Right lung (tissue), 5 donors: ENCODE results near the gene COG5. TPM values are rescaled to one million over a fixed set of nuclear protein-coding genes. Genes with fewer than 3 reads are reported as not detected.
"Not testable (repeated sequence)": the region's sequence is repeated elsewhere in the genome, so short reads cannot be mapped to it uniquely, and the experiment has no call there.

ENCODE experiments used
- DNase-seq, 2 donors: peaks; one replicate each; pipeline ENCODE4 v3.0.0-alpha.2; 2013
- polyA plus RNA-seq, 5 donors: library from polyadenylated mRNA; unstranded; fragments of 120-200 nt; gene quantifications; one replicate each; pipeline versions ENCODE4 v1.2.1 to v1.2.3, GENCODE V29; 2013; ENCODE audit warnings: inconsistent platforms in 1 of 5, low replicate concordance in 1 of 5; ENCODE audit not compliant: insufficient read length in 5 of 5, insufficient read depth in 1 of 5

Gene COG5
- polyA plus RNA-seq, 5 donors, result 24.7 to 35.3 (median 32.1) TPM

GRCh38 chr7:107161415-107161814 is 402.3 kb downstream of the COG5 start:
- no peak for DNase-seq

GRCh38 chr7:107160389-107160788 is 403.3 kb downstream of the COG5 start:
- no peak for DNase-seq

GRCh38 chr7:107158028-107158427 is 405.7 kb downstream of the COG5 start:
- DNase-seq, result no peak

- no peak for DNase-seq
Measured at GRCh38 chr7:107157091-107157490, 406.6 kb downstream of the COG5 start.

GRCh38 chr7:107155726-107156125 is 408.0 kb downstream of the COG5 start:
- not testable (repeated sequence) for DNase-seq

GRCh38 chr7:107154826-107155225 is 408.9 kb downstream of the COG5 start:
- no peak for DNase-seq

GRCh38 chr7:107152011-107152410 is 411.7 kb downstream of the COG5 start:
- DNase-seq, result no peak

Other genes with a start within 250 kb of the COG5 start
- under 1 TPM in 4 of 5 donors, not detected in 1; 0.06 to 0.09 (median 0.07) TPM for gene GPR22, start 93.9 kb downstream of the COG5 start, polyA plus RNA-seq
- 10 to 100 TPM; 12.5 to 20.2 (median 17.6) TPM for gene DUS4L, start 51 bp upstream of the COG5 start, polyA plus RNA-seq
- 10 to 100 TPM; 40.0 to 64.9 (median 52.9) TPM for gene BCAP29, start 16.3 kb upstream of the COG5 start, polyA plus RNA-seq
- 1 to 10 TPM; 1.0 to 2.2 (median 1.3) TPM for gene SLC26A4, start 96.9 kb upstream of the COG5 start, polyA plus RNA-seq
- 10 to 100 TPM; 20.5 to 30.0 (median 28.1) TPM for gene CBLL1, start 180.2 kb upstream of the COG5 start, polyA plus RNA-seq
- under 1 TPM in 1 of 5 donors, not detected in 4; 0.27 TPM for gene SLC26A3, start 239.3 kb upstream of the COG5 start, polyA plus RNA-seq